Daoy (cell line): ENCODE results near the gene PRICKLE2. TPM values are rescaled to one million over a fixed set of nuclear protein-coding genes. Genes with fewer than 3 reads are reported as not detected.

Experiments used
- DNase-seq: peaks from one replicate; pipeline ENCODE4 v3.0.0-alpha.2; 2015; ENCODE audit warnings: low read depth
- total RNA-seq: library from RNA; depleted of rRNA; stranded (reverse); fragments of >200 nt; shearing (Covaris generic); gene quantifications from 2 replicates; pipeline ENCODE4 v1.2.3, GENCODE V29; 2014; rRNA removed

The PRICKLE2 gene
- total RNA-seq, 1 experiment from 2014 or later = 13.0 TPM

- DNase-seq = no peak
Observed at GRCh38 chr3:64047787-64048186, 177.5 kb downstream of the PRICKLE2 start.

- DNase-seq = no peak
Observed at GRCh38 chr3:64046996-64047594, 178.2 kb downstream of the PRICKLE2 start.

DNA sequence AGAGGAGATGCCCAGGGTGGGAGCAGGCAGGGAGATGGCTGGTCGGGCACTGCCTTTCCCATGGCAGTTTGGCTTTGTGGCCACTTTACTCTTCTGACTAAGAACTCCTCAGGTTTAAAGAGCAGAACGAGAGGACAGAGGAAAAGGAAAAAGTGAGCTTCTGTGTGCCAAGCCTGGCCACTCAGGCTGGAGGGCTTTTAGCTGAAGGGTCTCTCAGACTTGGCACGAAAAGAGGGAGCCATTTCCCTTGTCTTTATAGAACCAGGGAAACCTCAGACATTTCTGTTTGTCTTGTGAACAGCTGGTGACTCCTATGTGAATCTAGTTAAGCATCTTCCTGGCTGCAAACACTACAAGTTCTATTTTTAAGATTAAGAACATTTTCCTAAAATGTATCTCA is 178.7 kb downstream of the PRICKLE2 start:
- DNase-seq = no peak

- no peak for DNase-seq
Observed at GRCh38 chr3:64042952-64043351, 182.3 kb downstream of the PRICKLE2 start.

Other genes with a start within 250 kb of the PRICKLE2 start
- gene PSMD6, start 202.0 kb downstream of the PRICKLE2 start, total RNA-seq = 191 and 213 TPM in 2 replicates